HG02840 (cell line): ENCODE results near the gene ECT2L.
"Not testable (repeated sequence)": the region's sequence is repeated elsewhere in the genome, so short reads cannot be mapped to it uniquely, and the experiment has no call there.

ENCODE experiments used
- ATAC-seq: cut with Tn5 transposase; IDR thresholded peaks from one replicate; pipeline ENCODE4 v1.9.1; 2021; ENCODE audit warnings: mild to moderate bottlenecking, moderate library complexity, moderate number of reproducible peaks; ENCODE audit not compliant: unreplicated experiment, low FRiP score

The ECT2L gene

GRCh38 chr6:138923561-138923960 lies 127.7 kb downstream of the ECT2L start:
- ATAC-seq = no peak

GRCh38 chr6:138925806-138926205 lies 129.9 kb downstream of the ECT2L start:
- ATAC-seq = no peak

- no peak for ATAC-seq
Observed at GRCh38 chr6:138926579-138926978, 130.7 kb downstream of the ECT2L start.

- no peak for ATAC-seq
Observed at GRCh38 chr6:138931660-138932059, 135.8 kb downstream of the ECT2L start.

- ATAC-seq = not testable (repeated sequence)
Observed at GRCh38 chr6:138936873-138937272, 141.0 kb downstream of the ECT2L start.

- no peak for ATAC-seq
Observed at GRCh38 chr6:138943089-138943625, 147.3 kb downstream of the ECT2L start.

GRCh38 chr6:138944412-138944811 lies 148.5 kb downstream of the ECT2L start:
- ATAC-seq = no peak

- ATAC-seq = no peak
Observed at GRCh38 chr6:138945354-138945753, 149.5 kb downstream of the ECT2L start.

- no peak for ATAC-seq
Observed at GRCh38 chr6:138948004-138948403, 152.1 kb downstream of the ECT2L start.

GRCh38 chr6:138948546-138949179 lies 152.8 kb downstream of the ECT2L start:
- no peak for ATAC-seq

- no peak for ATAC-seq
Observed at GRCh38 chr6:138953451-138953850, 157.6 kb downstream of the ECT2L start.
